ENCODE results near the gene MLLT3.

DNA sequence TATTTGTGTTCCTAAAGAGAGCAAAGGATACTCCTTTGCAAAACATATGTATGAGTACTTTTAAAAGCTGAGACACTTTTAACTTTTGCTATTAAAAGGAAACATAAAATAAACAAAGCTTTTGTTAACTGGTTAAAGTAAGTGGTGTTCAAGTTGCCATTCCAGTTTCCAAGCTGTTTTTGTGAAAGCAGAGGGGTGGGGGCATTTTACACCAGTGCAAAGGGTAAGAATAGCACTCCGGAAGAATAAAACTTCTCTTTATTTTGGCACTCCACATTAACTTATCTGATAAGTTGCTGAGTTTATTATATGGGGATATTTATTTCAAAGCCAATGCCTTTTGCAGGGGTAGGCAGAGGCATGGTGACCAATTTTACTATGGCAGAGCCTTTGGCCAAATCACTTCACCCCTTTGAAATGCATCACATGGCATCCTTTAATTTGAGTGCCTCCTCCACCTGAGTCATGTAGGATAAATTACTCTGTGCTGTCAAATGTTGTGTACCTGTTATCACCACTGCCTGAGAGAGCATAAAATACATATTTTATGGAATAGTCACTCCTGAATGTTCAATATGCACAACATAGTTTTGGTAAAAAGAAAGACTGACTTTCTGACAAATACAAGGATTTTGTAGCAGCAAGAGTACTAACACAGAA, 62.9 kb downstream of the MLLT3 start:
- TF ChIP-seq, protein P1, sequence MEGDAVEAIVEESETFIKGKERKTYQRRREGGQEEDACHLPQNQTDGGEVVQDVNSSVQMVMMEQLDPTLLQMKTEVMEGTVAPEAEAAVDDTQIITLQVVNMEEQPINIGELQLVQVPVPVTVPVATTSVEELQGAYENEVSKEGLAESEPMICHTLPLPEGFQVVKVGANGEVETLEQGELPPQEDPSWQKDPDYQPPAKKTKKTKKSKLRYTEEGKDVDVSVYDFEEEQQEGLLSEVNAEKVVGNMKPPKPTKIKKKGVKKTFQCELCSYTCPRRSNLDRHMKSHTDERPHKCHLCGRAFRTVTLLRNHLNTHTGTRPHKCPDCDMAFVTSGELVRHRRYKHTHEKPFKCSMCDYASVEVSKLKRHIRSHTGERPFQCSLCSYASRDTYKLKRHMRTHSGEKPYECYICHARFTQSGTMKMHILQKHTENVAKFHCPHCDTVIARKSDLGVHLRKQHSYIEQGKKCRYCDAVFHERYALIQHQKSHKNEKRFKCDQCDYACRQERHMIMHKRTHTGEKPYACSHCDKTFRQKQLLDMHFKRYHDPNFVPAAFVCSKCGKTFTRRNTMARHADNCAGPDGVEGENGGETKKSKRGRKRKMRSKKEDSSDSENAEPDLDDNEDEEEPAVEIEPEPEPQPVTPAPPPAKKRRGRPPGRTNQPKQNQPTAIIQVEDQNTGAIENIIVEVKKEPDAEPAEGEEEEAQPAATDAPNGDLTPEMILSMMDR (IDR thresholded peaks at IDR 0.05) = no peak
- TF ChIP-seq EP300 (IDR thresholded peaks at IDR 0.05) = no peak
